Medulla oblongata (tissue), 1 donor: ENCODE measurements around the gene ERAL1.
"Not testable (repeated sequence)": the region's sequence is repeated elsewhere in the genome, so short reads cannot be mapped to it uniquely, and the experiment has no call there.

Source experiments
- DNase-seq: peaks from one replicate; pipeline ENCODE4 v3.0.0-alpha.2; 2015; ENCODE audit errors: extremely low spot score

The ERAL1 gene

DNA sequence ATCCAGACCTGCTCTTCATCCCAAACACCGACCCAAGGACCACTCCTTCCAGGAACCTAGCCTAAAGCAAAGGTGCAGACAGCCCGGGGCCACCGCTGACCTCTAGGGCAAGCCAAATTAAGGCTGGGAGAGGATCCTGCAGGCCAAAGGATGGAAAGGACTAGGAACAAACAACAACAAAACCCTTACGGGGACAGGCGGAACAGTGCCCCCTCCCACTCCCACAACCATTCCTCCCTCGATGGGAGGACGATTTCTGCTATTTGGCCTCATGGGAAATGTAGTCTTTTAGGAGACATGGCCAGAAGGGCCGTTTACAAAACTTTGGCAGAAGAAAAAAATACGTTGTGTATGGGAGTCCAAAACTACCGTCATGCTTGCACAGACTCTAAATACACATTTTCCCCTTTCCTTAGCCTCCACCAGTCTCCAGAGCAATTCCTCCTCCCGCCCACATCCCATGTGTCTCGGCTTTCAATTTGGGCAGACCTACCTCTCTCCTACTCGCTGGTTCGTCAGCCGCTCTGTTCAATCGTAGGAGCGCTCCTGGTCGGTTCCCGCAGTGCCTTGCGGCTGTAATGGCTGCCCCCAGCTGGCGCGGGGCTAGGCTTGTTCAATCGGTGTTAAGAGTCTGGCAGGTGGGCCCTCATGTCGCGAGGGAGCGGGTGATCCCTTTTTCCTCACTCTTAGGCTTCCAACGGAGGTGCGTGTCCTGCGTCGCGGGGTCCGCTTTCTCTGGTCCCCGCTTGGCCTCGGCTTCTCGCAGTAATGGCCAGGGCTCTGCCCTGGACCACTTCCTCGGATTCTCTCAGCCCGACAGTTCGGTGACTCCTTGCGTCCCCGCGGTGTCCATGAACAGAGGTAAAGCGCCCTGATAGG is at the start of gene ERAL1:
Gene ERAL1 (plus strand): TSS at position 560 of the 879 bp plus-strand sequence. CDS start 19 bp downstream, at position 579.
- DNase-seq, result peak; percentile 93

DNA sequence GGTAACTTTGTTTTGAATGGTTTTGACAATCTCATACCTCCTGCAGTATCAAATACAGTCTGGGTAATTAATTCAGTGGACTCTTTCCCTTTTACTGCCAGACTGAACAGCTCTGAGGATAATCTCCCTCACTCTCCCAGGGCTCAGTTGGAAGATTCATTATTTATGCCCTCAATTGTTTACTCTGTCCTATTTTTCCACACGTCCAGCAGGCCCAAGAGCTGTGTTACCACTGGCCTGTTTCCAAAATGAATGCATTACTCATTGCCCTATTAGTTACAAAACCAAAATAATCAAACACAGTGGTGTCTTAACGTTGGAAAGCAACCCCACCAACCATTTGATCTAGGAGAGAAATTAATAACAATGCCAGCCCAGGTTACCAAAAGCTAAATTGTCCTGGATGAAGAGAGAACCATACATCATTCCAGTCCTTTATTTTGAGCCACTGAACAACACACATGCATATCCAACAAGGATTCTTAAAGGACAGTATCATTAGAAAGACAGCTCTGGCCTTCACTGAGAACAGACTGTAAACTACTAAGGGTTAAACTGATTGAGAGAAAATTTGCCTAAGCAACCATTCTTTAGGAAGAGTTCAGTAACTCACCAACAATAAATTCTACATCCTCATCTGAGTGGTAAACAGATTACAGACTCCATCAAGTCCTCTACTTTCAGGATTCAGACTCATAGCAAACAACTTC is 46.7 kb upstream of the ERAL1 start:
- peak; percentile 60 for DNase-seq

DNA sequence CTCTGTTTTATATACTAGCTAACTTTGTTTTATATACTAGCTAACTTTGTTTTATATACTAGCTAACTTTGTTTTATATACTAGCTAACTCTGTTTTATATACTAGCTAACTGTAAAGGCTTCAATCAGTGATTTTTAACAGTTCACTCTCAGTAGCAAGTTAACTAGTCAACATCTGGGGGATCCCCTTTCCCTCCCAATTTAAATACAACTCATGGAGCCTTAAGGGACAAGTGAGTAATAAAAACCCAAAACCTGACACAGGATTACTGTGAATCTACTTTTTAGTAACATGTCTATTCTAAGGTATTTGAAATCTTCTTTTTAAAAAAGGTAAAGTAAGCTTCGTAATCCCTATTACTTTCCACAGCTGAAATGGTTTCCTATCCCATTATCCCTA is 44.4 kb upstream of the ERAL1 start:
- DNase-seq, result no peak

DNA sequence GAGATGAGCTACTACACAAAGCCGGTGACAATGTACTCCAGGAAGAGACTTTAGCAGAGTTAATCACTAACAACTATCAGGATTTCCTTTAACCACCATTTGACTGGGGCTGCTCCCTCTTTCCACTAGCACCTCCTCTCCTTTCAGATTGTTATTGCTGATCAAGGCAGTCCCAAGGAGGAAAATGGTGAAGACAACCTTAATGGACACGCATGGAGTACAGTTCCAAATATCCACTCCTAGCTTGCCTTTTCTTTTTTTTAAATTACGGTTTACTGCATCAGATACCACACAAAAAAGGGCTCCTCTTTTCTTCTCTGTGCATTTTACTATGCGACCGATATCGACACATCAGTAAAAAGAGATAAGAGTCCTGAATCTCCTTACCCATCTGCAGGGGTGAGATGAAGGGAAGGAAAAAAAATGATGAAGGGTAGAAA is 43.1 kb upstream of the ERAL1 start:
- peak; percentile 49 for DNase-seq

DNA sequence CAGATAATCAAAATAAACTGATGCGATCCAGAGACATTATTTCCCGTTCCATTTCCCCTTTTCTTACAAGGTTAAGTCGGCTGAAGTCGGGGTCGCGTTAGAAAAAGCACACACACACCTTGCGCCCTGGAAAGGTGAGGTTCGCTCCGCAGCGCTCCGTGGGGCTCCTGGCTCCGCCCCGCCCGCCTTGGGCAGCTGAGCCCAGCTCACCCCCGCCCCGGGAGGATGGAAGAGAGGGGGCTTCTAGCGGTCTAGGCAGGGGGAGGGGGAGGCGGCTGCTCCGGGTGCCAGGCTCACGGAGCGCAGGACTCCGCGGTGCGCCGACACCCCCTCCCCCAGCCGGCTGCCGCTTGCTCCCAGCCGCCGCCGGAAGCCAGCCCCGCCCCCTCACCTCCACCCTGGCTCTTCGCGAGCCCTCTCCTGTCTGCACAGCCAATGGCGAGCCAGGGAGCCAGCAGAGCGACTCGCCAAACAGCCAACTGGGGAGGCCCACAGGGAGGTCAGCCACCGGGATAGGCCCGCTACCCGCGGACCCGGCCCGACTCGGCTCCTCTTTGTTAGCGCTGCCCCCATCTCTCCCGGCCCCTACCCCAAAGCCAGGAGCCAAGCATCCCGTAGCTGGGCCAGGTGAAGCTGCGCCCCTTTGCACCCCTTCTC is 42.6 kb upstream of the ERAL1 start:
- peak; percentile 98 for DNase-seq

DNA sequence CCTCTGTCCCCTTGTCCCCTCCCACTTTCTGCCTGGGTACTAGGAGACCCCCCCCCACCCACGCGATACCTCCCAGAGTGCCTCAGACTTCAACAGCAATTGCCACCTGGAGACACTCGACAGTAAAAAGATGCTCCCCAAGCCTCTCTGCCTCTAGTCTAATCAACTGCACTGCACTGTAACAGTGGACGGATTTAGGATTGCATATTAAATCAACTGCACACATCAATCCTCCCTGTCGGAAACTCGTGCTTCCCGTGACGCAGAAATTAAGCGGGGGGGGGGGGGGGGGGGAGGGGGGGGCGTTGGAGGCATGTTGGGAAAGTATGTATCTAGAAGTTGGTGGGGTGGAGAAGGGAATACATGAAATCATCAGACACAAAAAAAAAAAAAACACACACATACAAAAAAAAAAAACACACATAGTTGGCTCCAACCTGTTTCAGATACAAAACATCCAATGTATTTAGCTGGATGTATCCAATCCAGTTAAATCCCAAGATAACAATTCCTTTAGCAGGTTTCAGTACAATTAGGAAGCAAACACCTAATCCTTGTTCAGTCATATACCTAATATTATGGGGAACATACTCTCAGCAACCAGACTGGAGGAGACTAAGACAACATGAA is 42.0 kb upstream of the ERAL1 start:
- DNase-seq, result peak; percentile 11

DNA sequence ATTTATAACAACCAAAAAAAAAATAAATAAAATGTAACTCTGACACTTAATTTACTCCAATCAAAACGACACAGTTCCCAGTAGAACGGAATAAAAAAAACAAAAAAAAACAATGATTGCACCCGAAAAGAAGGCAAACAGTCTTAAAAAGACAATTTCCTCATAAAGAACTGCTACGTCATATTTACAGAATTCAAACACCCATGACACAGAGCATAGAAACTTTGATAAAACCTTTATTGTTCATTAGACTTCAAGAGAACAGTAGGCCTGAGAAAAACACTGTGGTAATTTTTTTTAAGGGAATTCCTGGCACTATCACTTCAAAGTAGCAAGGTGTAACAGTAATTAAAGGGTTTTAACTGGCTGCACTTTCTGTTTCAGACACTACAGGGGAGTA is 38.3 kb upstream of the ERAL1 start:
- DNase-seq, result no peak

DNA sequence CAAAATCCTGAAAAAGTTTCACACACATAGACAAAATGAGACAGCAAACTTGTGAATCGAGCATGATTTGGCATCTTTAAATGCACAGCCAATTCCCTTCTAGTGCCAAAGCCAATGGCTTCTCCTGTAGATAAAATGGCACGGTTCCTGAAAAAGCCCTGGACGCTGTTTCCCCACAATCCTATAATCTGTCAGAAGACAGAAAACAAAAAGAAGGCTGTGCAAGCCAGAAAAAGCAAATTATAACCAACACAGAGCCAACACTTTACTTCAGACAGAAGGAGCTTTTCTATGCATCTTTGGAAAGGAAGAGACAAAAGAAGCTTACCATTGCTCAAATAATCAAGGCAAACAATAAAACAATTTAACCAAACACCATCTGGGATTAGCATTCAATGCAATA is 36.0 kb upstream of the ERAL1 start:
- DNase-seq, result peak; percentile 34

DNA sequence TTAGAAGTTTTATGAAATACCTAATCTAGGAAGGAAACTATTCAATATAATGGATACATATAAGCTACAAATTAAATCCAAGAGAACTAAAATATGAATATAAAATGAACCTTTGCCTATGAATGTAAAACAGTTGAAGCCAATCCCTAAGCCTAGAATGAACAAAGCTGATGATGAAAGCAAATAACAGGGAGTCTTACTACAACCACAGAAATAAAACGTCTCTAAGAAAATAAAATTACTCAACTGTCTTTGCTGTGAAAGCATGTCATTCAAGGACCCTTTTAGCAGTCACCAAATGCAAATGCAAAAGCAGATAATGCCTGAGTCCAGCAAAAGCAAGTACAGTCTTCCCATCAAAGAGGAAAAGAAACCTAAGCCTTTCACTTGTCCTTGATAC is 35.2 kb upstream of the ERAL1 start:
- peak; percentile 7 for DNase-seq

DNA sequence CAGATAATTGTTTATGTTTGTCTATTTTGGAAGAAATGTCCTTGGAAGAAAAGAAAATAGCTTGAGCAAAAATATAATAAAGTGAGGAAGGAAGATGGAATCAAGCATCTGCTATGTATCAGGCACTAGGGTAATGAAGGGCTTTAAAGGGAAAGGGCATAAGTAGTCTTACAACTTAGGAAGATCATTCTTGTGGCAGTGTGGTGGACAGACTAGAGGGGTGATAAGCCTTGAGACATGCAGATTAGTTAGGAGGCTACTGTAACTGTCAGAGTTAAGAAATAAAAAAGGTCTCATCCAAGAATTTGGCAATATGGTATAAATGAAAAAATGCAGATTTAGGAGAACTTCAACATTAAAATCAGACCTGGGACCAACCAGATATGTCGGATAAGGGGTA is 27.1 kb upstream of the ERAL1 start:
- no peak for DNase-seq

DNA sequence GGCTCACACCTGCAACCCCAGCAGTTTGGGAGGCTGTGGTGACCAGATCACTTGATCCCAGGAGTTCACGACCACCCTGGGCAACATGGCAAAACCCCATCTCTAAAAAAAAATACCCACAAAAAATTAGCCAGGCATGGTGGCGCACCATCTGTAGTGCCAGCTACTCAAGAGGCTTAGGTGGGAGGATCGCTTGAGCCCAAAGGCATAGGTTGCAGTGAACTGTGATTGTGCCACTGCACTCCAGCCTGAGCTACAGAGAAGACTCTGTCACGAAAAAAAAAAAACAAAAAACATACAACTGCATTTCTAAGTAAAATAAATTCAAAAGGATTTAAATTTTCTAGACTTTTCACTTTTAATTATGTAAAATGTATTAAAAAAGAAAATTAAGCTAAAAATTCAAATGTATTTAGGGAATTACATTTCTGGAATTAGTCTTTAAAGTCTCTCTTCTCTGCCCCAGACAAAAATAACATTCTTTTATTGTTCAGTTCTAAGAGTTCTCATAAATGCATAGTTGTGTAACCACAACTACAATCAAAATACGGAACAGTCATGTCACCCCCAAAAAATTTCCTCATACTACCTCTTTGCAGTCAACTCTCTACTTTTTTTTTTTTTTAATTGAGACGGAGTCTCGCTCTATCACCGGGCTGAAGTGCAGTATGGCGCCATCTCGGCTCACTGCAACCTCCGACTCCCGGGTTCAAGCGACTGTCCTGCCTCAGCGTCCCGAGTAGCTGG is 26.3 kb upstream of the ERAL1 start:
- DNase-seq, result no peak

DNA sequence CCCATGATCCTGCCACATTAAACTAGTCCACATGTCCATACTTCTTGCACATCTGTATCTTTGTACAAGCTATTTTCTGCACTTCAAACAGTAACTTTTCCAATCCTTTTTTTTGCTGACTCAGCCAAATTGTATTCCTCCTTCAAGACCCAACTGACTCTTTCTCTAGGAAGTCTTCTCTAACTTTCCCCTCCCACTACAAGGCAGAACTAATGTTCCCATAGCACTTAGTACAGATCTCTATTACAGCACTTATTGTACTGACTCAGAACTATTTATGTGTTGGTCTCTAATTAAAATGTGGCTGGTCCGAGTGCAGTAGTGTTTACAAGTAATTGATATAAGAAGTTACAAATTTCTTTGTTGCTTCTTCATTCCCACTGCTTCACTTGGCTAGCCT is 20.4 kb upstream of the ERAL1 start:
- DNase-seq, result no peak

DNA sequence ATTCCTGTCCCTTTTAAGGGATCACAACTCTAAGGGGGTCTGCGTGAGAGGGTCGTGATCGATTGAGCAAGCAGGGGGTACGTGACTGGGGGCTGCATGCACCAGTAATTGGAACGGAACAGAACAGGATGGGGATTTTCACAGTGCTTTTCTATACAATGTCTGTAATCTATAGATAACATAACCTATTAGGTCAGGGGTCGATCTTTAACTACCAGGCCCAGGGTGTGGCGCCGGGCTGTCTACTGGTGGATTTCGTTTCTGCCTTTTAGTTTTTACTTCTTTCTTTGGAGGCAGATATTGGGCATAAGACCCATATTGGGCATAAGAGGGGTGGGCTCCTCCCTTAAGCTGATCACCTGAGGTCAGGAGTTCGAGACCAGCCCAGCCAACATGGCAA is 18.3 kb upstream of the ERAL1 start:
- DNase-seq, result not testable (repeated sequence)

DNA sequence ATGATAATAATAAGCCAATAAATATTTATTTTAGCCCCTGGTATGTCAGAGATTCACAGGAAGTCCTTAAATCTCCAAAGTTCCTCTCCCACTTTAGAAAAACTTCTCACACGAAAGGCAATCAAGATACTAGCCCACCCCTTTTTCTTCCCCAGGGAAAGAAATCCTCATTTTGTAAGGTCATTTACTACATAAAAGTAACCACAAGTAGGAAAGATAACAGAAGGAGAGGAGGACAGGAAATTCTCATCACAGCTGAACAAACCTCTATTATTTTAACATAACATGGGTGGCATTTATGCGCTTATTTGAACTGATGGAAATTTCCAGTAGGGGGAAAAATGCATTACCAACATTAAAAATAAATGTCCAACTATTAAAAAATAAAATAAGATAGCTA is 15.6 kb upstream of the ERAL1 start:
- DNase-seq, result no peak

DNA sequence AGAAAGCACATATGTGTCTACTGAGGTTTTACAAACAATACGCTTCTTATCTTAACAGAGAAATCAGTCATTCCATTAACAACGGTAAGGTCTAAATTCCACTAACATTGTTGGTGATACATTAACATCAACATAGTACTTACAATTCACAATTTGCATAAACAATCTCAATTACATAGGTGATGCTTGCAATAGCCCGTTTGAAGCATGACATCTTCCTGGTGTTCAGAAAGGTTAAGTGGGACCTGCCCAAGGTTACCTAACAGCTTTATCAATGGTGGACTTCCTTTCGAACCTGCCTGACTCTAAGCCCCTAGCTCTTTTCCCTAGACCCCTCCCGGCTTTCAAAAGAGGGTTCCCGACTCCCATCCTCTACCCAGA is 12.9 kb upstream of the ERAL1 start:
- DNase-seq, result no peak

DNA sequence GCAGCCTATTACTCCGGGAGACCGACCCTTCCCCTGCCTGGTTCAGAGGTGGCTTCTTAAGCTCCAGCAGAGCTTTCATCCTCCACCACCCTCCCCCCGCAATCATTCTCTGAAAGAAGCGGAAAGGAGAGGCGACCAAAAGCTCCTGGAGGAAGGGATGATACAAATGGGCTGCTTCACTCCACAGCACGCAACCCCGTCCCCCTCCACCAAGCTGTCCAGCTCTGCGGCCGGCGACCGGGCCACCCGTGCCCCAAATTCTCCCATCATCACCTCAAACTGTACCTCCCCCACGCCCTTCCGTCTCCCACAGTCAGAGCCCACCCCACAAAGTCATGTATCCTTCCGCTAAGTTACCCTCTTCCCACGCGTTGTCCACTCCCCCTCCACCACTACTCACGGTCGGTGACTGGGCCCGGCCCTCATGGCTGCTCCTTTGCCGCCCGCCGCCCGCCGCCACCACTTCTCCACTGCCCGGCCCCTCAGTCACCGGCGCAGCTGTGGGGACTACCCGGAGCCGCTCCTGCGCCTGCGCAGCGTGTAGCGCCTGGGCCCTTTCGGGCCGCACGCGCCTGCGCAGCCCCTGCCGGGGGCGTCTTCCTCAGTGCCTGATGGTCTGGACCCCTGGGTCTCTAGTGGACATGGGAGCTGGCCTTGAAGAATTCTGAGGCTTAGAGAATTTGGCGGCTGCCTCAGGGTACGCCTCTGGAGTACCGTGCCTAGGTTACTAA is 12.4 kb upstream of the ERAL1 start, which contains the start of gene FAM222B:
Gene FAM222B (minus strand): TSS at position 509 of the 731 bp plus-strand sequence. CDS start 76,123 bp downstream, outside the sequence.
- DNase-seq, result peak; percentile 88

DNA sequence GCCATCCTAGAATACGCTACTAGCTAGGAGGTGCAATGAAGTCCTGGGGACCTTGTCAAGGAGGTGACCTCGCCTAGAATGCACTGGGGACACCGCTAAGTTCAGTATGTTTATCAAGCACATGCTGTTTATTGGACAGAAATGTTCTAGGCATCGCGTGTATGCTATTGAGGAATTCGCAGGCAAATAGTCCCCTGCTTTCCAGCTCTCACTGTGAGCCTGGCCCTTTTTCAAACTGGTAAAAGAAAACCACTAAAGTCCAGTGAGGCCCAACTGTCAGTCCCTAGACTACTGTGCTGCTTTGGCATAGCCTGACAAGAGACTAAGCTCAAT is 11.0 kb upstream of the ERAL1 start:
- no peak for DNase-seq

DNA sequence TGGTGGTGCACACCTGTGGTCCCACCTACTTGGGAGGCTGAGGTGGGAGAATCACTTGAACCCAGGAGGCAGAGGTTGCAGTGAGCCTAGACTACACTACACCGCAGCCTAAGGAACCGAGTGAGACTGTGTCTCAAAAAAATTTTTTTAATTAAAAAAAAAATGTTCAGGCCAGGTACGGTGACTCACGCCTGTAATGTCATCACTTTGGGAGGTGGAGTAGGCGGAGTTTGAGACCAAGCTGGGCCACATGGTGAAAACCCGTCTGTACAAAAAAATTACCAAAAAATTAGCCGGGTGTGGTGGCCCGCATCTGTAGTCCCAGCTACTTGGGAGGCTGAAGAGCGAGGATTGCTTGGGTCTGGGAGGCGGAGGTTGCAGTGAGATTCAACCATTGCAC is 8.6 kb upstream of the ERAL1 start:
- DNase-seq, result no peak

DNA sequence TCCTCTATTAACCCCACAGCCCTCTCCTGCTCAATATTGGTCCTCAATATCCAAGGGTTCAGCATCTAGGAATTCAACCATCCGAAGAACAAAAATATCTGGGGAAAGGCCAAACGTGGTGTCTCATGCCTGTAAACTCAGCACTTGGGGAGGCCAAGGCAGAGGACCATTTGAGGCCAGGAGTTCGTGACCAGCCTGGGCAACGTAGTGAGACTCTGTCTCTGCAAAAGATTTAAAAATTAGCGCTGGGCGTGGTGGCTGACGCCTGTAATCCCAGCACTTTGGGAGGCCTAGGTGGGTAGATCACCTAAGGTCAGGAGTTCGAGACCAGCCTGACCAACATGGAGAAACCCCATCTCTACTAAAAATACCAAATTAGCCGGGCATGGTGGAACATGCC is 8.1 kb upstream of the ERAL1 start:
- DNase-seq, result not testable (repeated sequence)

DNA sequence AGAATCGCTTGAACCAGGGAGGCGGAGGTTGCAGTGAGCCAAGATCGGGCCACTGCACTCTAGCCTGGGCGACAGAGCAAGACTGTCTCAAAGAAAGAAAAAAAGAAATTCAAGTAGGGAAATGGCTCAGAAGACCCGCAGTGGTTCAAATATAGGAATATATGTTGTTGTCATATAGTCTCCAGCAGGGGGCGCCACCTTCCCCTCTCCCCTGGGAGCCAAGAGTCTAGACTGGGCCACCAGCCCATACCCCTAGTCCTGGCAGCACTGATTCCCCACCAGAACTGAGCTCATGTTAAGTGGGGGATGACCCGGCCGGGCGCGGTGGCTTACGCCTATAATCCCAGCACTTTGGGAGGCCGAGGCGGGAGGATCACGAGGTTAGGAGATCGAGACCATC is 6.1 kb upstream of the ERAL1 start:
- DNase-seq, result not testable (repeated sequence)

DNA sequence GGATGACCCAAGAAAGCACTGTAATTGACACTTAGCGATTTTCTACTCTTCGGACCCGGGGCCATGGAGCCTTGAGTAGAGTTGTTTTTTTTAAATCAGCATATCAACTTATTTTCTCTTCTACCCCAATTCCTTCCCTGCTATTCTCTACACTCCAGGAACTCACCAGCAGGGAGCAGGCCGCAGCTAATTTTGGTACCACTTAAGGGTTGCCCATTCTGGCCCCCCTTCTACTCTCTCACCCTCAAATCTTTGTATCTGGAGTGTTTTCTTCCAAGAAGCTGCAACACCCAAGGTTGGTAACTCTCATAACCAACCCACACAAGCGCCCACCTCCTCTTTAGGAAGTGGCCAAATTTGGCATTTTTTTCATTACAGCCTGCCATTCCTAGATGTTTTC is 5.5 kb upstream of the ERAL1 start:
- DNase-seq, result no peak
